Endothelial cell of umbilical vein (primary cell): ENCODE measurements around the gene PIP5K1A. TPM values are rescaled to one million over a fixed set of nuclear protein-coding genes. Genes with fewer than 3 reads are reported as not detected.

Source experiments
- BruUV-seq: library from RNA; stranded (reverse); fragments of 400-500 nt; replicated peaks from 2 replicates; lab custom pipeline; 2021; lab: Mats Ljungman, UMichigan
- CTCF ChIA-PET: fragments of 300-600, 350-600 bp; sonication (Branson Sonifier 250); formaldehyde crosslinking; loops from one replicate; lab custom pipeline; 2021; ENCODE audit warnings: antibody characterized with exemption, inconsistent platforms; lab: Charles Lee
- POLR2A ChIA-PET: fragments of 300-600, 350-600 bp; sonication (Branson Sonifier 250); formaldehyde crosslinking; loops from one replicate; lab custom pipeline; 2021; ENCODE audit warnings: antibody characterized with exemption, inconsistent platforms; lab: Charles Lee
- DNase-seq: peaks from one replicate; pipeline ENCODE4 v3.0.0-alpha.2; 2011; ENCODE audit warnings: low read depth, low spot score
- FAIRE-seq: peaks from 2 replicates; lab custom pipeline; 2011; peaks lifted over from hg19 to GRCh38; lab: Jason Lieb, UNC
- H2AFZ ChIP-seq: 2 replicates; pipeline ENCODE4 v1.6.0; 2012; ENCODE audit warnings: low read depth, low read length, control low read depth, inconsistent platforms
- H3K27ac ChIP-seq: 2 replicates; pipeline ENCODE4 v1.5.1; 2011; ENCODE audit warnings: low read depth, mild to moderate bottlenecking, control low read depth, low read length, moderate library complexity; ENCODE audit not compliant: insufficient read depth
- H3K27me3 ChIP-seq, 2 experiments: 2 replicates each; pipeline versions ENCODE4 v1.6.0 to v1.6.1; 2011; ENCODE audit warnings: low read length in 2 of 2, mixed read lengths in 1 of 2; ENCODE audit not compliant: control insufficient read depth in 2 of 2, insufficient read depth in 2 of 2
- H3K36me3 ChIP-seq, 2 experiments: 2 replicates in 1 of 2; 3 replicates in 1 of 2; pipeline ENCODE4 v1.5.1; 2011; ENCODE audit warnings: low read length in 2 of 2, mild to moderate bottlenecking in 1 of 2, moderate library complexity in 1 of 2; ENCODE audit not compliant: control insufficient read depth in 2 of 2, insufficient read depth in 2 of 2; ENCODE audit errors: extremely low read depth in 1 of 2
- H3K4me1 ChIP-seq: 3 replicates; pipeline ENCODE4 v1.5.1; 2011; ENCODE audit warnings: mild to moderate bottlenecking, low read length; ENCODE audit not compliant: control insufficient read depth, insufficient read depth; ENCODE audit errors: extremely low read depth
- H3K4me2 ChIP-seq: 2 replicates; pipeline ENCODE4 v1.6.1; 2011; ENCODE audit warnings: low read length, control low read depth, mixed read lengths; ENCODE audit not compliant: insufficient read depth
- H3K4me3 ChIP-seq, 3 experiments: fragments of 200-600 bp in 1 of 3; sonication (generic), shearing (Covaris generic) in 1 of 3; replicated peaks in 1 of 3; 2 replicates each; pipeline ENCODE4 v1.5.1; 2011 to 2016; ENCODE audit warnings: control low read depth in 3 of 3, low read length in 3 of 3, mild to moderate bottlenecking in 2 of 3, inconsistent platforms in 1 of 3, low read depth in 1 of 3, moderate library complexity in 1 of 3; ENCODE audit not compliant: insufficient read depth in 1 of 3
- H3K79me2 ChIP-seq: 2 replicates; pipeline ENCODE4 v1.6.0; 2012; ENCODE audit warnings: low read length, inconsistent platforms; ENCODE audit not compliant: control insufficient read depth, insufficient read depth
- H3K9ac ChIP-seq: replicated peaks from 2 replicates; pipeline ENCODE3; 2011; ENCODE audit warnings: low read length, control low read depth; ENCODE audit not compliant: insufficient read depth; ENCODE audit errors: extremely low read depth
- H3K9me1 ChIP-seq: replicated peaks from 3 replicates; pipeline ENCODE4 v1.6.0; 2011; ENCODE audit warnings: mild to moderate bottlenecking, low read length; ENCODE audit not compliant: control insufficient read depth, insufficient read depth; ENCODE audit errors: extremely low read depth
- H3K9me3 ChIP-seq: replicated peaks from 2 replicates; pipeline ENCODE4 v1.5.1; 2012; ENCODE audit warnings: low read length, inconsistent platforms; ENCODE audit not compliant: control insufficient read depth, insufficient read depth
- H4K20me1 ChIP-seq: replicated peaks from 2 replicates; pipeline ENCODE3; 2011; ENCODE audit warnings: mild to moderate bottlenecking, low read length; ENCODE audit not compliant: control insufficient read depth, insufficient read depth; ENCODE audit errors: extremely low read depth
- CTCF ChIP-seq, 2 donors: IDR thresholded peaks; 1 replicate in 1 of 2; 2 replicates in 1 of 2; pipeline ENCODE4 v1.5.1; 2011; ENCODE audit warnings: low read length in 2 of 2, mild to moderate bottlenecking in 2 of 2, moderate library complexity in 2 of 2, control low read depth in 1 of 2, inconsistent platforms in 1 of 2, low read depth in 1 of 2; ENCODE audit not compliant: insufficient read depth in 1 of 2; ENCODE audit errors: extremely low read depth in 1 of 2
- EZH2 ChIP-seq: IDR thresholded peaks from 2 replicates; pipeline ENCODE4 v1.6.1; 2012; ENCODE audit warnings: borderline replicate concordance, low read depth, mild to moderate bottlenecking, moderate library complexity, low read length, inconsistent platforms; ENCODE audit not compliant: severe bottlenecking
- FOS ChIP-seq: IDR thresholded peaks from 2 replicates; pipeline ENCODE4 v1.6.1; 2011; ENCODE audit warnings: mild to moderate bottlenecking, low read length, moderate library complexity, borderline replicate concordance; ENCODE audit not compliant: insufficient read depth
- GATA2 ChIP-seq: IDR thresholded peaks from 2 replicates; pipeline ENCODE4 v1.7.0; 2011; ENCODE audit warnings: low read depth, mild to moderate bottlenecking, moderate library complexity, mixed read lengths, low read length; ENCODE audit not compliant: insufficient read length, insufficient read depth
- JUN ChIP-seq: IDR thresholded peaks from 2 replicates; pipeline ENCODE4 v1.6.1; 2011; ENCODE audit warnings: borderline replicate concordance, low read depth; ENCODE audit not compliant: insufficient read length, insufficient read depth
- MAX ChIP-seq: IDR thresholded peaks from 2 replicates; pipeline ENCODE4 v1.6.1; 2011; ENCODE audit not compliant: insufficient read depth, insufficient read length
- MYC ChIP-seq: IDR thresholded peaks from one replicate; pipeline ENCODE4 v1.6.1; 2011; ENCODE audit warnings: mild to moderate bottlenecking, low read depth, low read length
- POLR2A ChIP-seq: IDR thresholded peaks from 2 replicates; pipeline ENCODE4 v1.6.1; 2012; ENCODE audit warnings: low read depth, mild to moderate bottlenecking, control low read depth, low read length
- POLR2AphosphoS5 ChIP-seq: IDR thresholded peaks from 2 replicates; pipeline ENCODE4 v1.6.1; 2012; ENCODE audit warnings: low read depth, mild to moderate bottlenecking, control low read depth, low read length, moderate library complexity; ENCODE audit not compliant: insufficient read depth
- dilution Hi-C: fragments of 300-500 bp; cut with MboI; formaldehyde crosslinking; loops from one replicate; pipeline ENCODE4 v1.15.0; 2019; ENCODE audit warnings: low sequenced_read_pairs; ENCODE audit not compliant: extremely low pct_ligation_motif_present
- intact Hi-C: fragments of 100-400 bp; cut with micrococcal nuclease; formaldehyde crosslinking; loops from one replicate; pipeline ENCODE4 v1.10.0; 2022
- polyA plus RNA-seq, 4 experiments: library from polyadenylated mRNA; depleted of rRNA in 3 of 4; stranded (reverse) in 3 of 4; unstranded in 1 of 4; fragments of >200 nt; gene quantifications; 2 replicates each; pipeline versions ENCODE4 v1.2.1 to v1.2.3, GENCODE V29; 2011 to 2012; ENCODE audit warnings: missing spikeins in 1 of 4
- total RNA-seq: library from RNA; stranded (reverse); gene quantifications from 2 replicates; pipeline ENCODE4 v1.2.3, GENCODE V29; 2021

PIP5K1A gene
- total and polyA plus RNA-seq, 2 donors (not counting 3 experiments of a cell fraction or from before 2014, with no cell fraction given): 72.1 to 79.3 TPM

GRCh38 chr1:151192047-151192446 is 6.3 kb upstream of the PIP5K1A start:
- FAIRE-seq: no peak
- ChIA-PET CTCF (no interaction called here), POLR2A (interaction anchor here (0.6 kb wide), 1 partner anchor 91 kb away, joined by 6 read pairs; no protein-coding TSS in a partner anchor)
- dilution Hi-C loops: no loop called here
- H3K27ac ChIP-seq: no peak overlapping the region
- H3K27me3 ChIP-seq: no peaks in the 10 kb centered on the region
- no peak overlapping the region for H2AFZ ChIP-seq
- BruUV-seq: no TSS peak
- peaks cover 27% of the 10 kb centered on the region for H3K79me2 ChIP-seq
- TF ChIP-seq GATA2 (no peak), MYC (no peak), JUN (no peak), MAX (no peak), EZH2 (no peak), POLR2AphosphoS5 (no peak), POLR2A (no peak), CTCF (IDR thresholded peaks at IDR 0.05; ENCODE audit: extremely low read depth in 1 of 2, insufficient read depth in 1 of 2, low read depth in 1 of 2, low read length in 2 of 2) (no peak), FOS (no peak)
- H3K9me1 ChIP-seq: no peaks in the 10 kb centered on the region
- intact Hi-C loops: loop anchor here (10.0 kb wide), 1 partner anchor 957 kb away; the partner anchor contains the start of gene ANP32E
- no peak overlapping the region for H3K9ac ChIP-seq
- no peaks in the 10 kb centered on the region for H3K36me3 ChIP-seq
- no peak for DNase-seq
- no peaks in the 10 kb centered on the region for H4K20me1 ChIP-seq
- no peaks in the 10 kb centered on the region for H3K9me3 ChIP-seq
- no peak overlapping the region for H3K4me2 ChIP-seq
- H3K4me1 ChIP-seq: peaks cover 10% of the 10 kb centered on the region
- no peak overlapping the region for H3K4me3 ChIP-seq
